SIG-M5 treated with dmso at 0.1 percent for 504 hours (cell line): ENCODE results near the gene ZSCAN12.

Experiments
- DNase-seq: peaks from one replicate; lab custom pipeline; 2025; ENCODE audit not compliant: unreplicated experiment; lab: John Stamatoyannopoulos, UW

Gene ZSCAN12

DNA sequence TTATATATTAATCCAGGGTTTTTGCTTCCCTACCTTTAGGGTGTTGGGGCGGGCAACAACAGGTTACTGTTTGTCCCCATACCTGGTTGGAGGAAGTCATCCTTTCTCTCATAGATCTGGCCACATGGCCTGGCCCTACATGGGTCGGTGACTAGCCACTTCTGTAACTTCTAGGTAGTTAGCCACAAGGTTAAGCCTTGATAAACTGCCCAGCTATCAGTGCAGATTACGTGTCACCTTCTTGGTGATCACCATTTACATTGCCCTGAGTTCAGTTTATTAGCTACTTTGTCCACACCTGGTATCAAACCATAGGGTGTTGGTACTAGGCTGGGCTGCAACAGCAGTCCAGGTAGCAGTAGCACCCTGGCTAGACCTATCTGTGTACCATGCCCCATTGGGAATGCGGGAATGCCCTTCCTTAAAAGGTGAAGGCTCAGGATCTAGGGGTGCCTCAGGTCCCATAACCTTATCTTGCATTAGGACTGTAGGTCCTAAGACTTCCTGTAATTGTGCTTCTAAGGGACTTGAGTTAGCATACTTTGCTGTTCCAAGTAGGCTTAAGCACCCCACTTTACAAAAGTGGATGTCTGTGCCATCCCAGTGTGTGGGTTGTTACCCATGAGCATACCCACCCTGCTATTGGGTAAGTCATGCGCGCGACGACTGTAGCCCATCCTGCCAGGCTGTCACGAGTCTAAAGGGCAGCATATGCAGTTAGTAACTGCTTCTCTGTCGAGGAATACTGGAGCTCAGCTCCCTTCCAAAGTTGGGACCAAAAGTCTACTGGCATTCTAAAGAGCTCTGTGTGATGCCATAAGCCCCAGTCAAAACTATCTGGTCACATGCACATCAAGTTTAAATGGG lies 44.6 kb downstream of the ZSCAN12 start:
- no peak for DNase-seq

DNA sequence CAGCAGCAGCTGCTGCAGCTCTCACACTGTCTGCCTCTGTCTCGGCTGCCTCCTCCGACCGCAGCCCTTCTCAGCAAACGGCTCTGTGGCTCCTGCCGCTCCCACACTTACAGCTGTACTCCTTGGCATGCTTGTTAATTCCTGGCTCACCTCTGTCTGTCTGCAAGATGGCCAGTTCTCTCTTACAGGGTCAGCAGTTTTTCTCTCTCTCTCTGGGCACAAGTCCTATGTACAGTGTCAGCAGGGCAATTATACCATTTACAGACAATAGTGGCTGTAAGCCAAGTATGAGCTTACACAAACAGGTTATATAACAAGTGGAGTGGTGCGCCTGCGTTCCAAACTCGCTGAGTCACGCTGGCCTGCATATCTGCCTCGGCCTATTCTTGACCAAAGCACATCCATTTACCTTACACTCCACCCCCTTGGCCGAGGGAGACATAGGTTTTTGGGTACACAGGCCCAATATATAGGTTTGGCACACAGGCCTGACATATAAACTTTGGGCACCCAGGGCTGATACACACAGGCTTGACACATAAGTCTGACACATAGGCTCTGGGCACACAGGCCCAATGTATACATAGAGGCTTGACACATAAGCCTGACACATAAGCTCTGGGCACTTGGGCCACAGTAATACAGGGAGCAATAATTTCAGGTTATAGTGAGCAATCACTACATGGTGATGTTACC lies 45.4 kb downstream of the ZSCAN12 start:
- no peak for DNase-seq

DNA sequence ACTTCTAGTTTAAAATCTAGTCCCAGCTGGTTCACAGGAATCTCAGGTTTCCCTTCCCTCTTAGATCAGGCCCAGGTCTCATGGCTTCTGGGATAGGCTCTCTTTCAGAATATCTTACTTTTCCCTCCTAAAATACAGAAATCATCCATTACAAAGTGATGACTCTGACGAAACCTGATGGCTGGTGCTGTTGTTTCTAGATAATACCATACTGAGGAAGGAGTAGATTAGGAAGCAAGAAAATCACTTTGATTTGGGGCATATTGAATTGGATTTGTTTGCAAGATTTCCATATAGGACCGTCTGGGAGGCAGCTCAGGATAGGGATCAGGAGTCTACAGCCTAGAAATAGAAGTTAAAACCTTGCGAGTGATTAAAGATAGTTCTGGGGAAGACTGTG lies 46.2 kb downstream of the ZSCAN12 start:
- DNase-seq, result no peak

DNA sequence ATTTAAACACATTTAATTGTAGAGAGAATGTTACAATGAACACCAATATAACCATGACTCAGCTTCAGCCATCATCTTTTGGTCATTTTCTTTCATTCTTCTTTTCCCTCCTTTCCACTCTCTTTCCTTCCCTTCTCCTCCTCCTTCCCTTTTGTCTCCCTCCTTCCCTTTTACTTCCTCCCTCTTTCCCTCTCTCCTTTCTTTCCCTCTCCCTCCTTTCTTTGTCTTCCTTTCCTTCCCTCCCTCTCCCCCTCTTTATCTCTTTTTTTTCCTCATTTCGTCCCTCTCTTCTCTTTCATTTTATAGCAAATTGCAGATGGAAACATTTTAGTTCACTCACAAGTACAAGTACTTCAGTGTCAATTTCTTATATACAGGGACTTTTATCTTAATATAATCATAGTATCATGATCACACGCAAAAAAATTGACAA lies 48.0 kb downstream of the ZSCAN12 start:
- DNase-seq, result no peak

DNA sequence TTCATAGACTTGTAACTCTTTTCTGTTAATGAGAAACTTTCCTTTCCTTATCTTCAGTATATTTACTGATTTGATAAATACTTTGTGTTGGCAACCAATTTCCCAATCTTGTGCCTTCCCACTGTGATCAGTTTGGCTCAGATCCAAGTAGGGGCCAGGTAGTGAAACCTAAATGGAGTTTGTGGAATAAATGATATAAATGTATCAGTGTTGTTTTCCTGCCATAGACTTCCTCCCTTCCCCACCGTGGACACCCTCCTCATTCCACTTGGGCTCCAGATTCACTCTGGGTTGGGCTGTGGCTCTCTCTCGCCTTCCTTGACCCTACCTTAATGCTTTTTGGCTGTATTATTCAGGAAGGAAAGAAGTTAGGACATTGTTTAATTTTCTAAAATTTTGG lies 48.5 kb downstream of the ZSCAN12 start:
- DNase-seq, result no peak

DNA sequence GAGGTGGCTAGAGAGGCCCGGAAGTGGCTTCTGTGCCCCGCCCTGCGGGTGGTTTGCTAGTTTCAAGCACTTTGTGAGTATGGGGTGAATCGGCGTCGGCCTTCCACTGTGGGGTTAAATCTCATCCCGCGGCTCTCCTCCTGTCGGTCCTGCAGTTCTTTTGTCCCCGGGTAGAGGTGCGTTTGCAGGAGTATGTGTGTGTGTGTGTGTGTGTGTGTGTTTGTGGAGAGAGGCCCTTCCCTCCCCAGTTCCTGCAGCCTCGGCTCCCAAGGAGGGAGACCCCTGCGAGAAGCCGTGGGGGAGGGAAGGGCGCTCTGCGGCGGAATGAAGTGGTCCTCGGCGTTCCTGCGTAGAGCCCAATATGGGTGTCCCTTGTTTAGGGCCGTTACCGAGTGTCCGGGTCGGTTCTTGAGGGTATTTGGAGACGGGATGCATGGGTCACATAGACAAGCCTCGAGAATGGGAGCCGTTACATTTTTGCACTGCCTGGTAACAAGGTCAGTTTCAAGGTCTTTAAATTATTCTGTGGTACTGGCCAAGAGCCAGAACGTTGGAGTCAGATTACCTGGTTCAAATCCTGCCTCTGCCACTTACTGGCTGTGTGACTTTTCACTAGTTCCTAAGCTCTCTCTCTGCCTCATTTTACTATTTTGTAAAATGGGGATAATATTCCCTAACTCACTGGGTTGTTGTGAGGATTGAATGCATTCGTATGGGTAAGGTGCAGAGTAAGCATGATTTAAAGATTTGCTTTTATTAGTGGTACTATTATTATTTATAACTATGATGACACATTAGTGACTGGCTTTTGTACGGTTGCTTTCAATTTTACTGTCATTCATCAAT lies 49.4 kb downstream of the ZSCAN12 start, which contains the start of gene ZKSCAN3:
Gene ZKSCAN3, plus strand, starts transcription at position 56 of the 846 bp plus-strand sequence. CDS start 9,640 bp downstream, outside the sequence.
- DNase-seq, result peak; percentile 78

DNA sequence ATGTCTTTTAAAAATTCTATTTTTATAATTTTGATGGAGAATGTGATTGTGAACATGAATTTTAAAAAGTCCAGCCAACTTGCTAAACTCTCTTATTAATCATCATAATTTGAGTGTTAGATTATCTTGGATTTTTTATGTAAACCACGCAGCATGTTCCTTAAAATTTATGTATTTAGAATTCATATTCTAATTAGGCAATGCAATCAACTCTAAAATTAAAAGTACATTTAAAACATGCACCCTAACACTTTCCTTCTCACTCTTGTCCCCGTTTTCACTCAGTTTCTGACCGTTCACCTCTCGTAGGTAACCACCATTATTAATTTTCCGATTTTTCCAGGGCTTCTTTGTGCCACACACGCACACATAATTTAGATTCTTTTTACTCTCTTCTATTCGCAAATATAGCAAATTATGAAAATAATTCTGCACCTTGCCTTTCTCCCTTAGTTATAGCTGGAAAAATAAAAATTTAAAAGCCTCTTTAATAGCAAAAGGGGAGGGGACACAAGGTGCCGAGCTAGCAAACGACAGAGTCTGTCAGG lies 50.1 kb downstream of the ZSCAN12 start:
- no peak for DNase-seq

DNA sequence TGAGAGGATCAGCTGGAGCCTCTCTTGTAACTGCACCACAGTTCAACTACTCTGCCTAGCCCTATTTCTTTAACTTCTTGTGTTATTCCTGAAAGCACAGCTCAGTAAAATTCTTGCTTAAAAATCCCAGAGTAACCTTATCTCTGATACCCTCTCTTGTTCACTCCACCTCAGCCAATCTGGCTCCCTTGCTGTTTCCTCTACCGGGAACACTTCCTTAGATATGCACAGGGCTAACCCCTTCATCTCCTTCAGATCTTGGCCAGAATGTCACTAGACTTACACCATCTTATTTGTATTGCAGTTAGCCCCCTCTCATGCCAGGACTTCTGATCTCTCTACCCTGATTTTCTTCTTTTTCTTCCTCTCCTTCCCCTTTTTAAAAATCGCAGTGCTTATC lies 52.4 kb downstream of the ZSCAN12 start:
- no peak for DNase-seq

DNA sequence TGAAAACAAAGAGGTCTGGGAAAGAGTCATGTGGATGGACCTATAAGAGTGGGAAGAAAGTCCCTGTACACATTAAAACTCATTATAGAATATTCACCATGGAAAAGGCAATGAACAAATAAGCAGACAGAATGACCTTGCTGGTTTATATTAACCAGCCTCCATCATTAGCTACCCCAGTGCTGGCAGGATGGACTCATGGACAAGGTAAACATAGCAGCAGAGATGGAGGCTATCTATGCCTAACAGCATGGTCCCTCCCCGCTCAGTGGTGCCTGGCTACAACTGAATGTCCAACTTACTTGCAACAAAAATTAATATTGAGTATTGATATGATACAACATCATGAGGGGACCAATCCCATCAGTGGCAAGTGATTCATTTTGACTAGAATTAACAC lies 54.3 kb downstream of the ZSCAN12 start:
- DNase-seq, result no peak

DNA sequence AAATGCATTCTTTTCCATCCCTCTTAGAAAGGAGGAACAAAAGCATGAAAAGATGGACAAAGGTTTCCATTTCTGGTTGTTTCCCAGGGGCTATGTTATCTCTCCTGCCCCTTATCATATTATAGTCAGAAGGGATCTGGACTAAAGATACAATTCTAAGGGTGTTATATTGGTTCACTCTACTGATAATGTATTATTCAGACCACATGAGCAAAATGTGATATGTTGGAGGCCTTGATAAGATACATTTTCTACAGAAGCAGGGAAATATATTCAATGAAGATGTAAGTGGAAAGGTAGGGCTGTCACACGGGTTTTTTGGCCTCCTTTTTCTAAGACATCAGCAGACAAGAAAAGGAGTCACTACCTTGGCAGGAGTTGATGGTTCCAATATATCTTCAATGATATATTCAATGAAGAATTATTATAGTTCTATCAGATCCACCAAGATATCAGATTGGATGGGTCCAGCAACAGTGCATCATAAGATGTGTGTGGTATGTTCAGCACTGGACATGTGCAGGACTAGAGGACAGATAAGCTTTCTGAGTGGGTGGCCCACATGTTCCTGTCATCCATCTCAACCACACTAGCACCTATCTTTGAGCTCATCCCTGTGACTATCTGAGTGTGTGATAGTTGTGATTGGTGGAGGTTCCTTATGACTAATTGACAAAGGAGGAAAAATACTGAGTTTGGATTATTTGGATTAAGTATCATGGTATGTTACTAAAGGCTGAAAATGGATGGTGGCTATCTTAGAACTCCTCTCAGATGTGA lies 55.5 kb downstream of the ZSCAN12 start:
- no peak for DNase-seq

DNA sequence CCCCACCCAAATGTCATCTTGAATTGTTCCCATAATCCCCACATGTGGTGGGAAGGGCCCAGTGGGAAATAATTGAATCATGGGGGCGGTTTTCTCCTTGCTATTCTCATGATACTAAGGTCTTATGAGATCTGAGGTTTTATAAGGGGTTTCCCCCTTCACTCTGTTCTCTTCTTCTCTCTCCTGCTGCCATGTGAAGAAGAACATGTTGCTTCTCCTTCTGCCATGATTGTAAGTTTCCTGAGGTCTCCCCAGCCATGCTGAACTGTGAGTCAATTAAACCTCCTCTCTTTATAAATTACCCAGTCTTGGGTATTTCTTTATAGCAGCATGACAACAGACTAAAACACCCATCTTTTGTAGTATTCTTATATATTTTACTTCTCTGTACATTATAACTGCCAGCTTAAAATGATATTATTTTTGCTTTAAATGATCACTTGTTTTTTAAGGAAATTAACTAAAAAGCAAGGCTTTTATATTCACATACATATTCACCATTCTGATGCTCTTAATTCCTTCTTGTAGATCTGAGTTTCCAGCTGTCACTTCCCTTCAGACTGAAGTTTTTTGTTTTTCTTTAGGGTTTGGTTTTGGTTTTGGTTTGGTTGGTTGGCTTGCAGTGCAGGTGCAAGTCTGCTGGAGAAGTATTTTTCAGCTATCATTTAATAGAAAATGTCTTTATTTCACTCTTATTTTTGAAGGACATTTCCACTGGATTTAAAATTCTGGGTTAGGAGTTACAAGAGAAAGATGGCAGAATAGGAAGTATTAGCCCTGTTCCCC lies 59.0 kb downstream of the ZSCAN12 start:
- no peak for DNase-seq

DNA sequence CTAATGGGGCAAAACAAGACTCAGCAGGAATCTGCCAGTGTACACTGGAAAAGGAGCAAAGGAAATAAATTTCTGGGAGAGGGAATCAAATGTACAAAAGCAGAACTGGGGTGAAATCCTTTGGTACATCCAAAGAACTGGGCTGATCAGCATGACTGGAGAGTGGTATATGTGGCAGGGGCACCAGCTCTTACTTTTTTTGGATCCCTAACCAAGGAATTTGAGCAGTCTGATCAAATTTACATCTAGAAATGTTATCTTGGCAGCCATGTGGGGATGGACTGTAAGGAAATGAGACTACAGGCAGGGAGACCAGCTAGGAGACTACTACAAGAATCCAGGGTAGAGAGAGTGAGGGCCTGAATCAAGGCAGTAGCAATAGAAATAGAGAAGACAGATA lies 62.4 kb downstream of the ZSCAN12 start:
- peak; percentile 15 for DNase-seq

DNA sequence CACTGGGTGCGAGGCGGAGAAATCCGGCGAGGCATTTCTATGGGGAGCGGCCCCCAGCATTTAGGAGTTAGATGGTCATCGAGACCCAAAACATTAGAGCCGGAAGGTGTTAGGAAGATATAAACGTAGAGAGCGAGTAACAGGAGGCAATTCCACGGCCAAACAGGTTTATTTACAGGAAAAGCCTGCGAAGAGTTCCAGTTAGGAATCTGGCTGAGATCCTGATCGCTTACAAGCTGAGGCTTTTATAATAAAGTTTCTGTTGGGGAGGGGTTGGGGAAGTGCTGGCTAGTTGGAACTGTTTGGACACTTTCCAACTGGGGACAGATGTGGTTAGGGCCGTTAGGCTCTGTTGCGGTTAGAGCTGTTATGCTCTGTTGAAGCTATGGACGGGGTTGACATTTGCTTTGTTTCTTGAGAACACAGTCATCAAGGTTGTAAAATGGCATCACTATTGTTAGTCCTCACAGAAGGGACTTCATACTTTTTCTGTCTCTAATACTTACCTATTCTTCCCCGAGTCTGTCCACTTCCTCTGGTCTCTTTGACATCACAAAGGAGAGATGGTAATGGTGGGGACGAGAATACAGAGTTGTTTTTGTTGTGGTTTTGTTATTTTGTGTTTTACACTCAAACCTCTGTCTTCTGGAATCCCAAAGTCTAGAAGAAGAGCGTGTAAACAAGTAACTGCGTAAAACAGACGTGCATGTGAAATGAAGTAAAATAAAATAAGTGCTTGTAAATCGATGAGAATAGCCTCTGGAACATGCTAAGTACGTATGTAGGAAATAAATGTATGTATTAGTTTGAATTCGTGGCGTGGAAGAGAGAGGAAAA lies 63.0 kb downstream of the ZSCAN12 start:
- DNase-seq, result peak; percentile 64

DNA sequence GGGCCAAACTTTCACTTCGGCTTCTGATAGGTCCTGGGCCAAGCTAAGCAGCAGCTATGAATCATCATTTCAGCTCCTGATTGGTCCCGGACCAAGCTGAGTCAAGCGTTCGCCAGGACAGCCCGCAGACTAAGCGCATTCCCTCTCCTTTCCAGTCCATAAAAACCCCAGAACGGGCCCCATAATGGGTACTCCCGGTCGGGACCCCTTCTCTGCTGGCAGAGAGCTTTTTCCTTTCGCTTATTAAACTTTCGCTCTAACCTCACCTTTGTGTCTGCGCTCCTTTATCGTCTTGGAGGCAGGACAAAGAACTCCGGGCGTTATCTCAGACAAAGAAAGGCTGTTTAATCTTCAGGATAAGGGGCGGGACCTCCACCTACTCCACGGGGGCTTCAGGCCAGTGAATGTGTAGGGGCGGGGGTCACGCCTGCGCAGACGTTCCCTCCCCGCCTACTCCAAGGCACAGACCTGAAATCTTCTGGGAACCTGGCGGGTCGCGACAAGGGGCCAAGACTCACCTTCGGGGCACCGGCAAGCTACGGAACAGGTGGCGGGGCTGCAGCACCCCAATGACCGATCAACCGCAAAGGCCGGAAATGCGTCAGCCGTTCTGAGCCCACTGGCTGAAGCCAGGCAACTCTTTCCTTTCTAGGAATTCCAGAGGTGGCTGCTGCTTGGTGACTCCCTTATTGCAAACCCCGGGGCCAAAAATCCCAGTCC lies 63.8 kb downstream of the ZSCAN12 start, which contains the start of gene ZSCAN31:
Gene ZSCAN31, minus strand, starts transcription at position 585 of the 720 bp plus-strand sequence. CDS start 6,465 bp downstream, outside the sequence.
- peak; percentile 89 for DNase-seq

DNA sequence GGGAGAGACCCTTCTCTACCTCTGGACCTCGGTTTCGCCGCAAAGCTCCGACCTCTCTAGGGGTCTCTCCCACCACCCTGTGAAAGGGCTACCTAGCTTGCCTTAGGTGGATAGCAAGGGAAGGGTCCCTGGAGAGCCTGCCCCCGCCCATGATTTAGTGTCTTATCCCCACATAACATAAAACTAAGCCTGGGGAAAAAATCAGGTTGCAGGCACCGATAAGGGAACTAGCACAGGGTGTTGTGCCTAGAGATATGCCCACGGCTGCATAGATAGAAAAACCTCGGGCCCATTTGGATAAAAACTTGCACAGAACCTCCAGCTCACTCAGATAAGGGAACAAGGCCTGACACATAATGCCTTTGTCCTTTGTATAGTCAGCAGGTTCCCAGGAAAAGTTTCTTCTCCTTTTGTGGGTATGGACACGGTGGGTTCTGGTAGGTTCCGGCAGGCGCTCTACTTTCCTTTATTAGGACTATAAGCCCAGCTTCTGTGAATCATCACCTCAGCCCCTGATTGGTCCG lies 64.4 kb downstream of the ZSCAN12 start:
- DNase-seq, result no peak

DNA sequence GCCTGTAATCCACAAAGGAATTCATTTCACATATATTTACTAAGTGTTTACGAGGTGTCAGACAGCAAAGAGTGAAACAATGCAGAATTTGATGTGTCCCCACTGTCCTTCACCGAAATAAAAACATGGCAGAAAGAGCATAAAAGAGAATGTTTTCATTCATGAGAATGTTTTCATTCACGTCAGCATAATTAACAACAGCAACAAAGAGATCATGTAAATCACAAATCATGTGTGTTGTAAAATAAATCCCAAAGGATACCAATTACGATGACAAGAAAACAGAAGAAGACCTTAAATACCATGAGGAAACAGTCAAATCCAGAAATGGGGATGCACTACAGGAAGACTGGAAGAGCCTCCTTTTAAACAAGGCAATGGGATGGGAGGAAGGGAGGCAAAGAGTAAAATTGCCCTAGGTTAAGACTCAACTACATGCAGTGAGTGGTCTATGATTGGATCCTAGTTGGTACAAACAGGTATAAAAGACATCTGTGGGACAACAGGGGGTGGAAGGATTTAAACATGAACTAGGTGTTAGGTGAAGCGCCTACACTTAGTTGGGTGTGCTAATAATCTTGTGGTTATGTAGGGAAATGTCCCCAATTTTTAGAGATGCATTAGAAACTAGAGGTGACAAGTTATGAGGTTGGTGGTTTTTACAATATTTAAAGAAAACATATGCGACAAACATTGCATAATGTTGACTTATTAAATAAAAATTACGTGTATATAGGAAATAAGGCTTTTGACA lies 65.1 kb downstream of the ZSCAN12 start:
- DNase-seq, result no peak

DNA sequence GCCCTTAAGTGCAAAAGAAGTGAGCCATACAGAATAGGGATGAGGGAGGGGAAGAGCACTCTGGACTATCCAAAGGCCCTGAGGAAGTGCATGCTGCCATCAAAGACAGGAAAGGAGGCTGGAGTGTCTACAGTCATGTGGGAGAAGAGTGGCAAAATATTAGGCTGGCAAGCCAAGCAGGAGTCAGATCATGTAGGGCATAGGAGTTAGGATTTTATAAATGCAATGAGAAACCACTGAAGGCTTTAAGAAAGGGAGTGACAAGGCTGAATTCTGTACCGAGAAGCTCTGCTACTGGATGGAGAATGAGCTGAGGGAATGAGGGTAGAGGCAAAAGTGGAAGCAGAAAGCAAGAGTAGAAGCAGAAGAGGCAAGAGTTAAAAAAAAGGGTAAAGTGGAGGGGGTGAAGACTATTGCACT lies 65.9 kb downstream of the ZSCAN12 start:
- DNase-seq, result no peak
